Putamen (tissue), 1 donor: ENCODE results near the gene GRAP2.
"Not testable (repeated sequence)": the region's sequence is repeated elsewhere in the genome, so short reads cannot be mapped to it uniquely, and the experiment has no call there.

ENCODE experiments used
- DNase-seq: peaks from one replicate; pipeline ENCODE4 v3.0.0-alpha.2; 2016; ENCODE audit warnings: low spot score

Gene GRAP2

GRCh38 chr22:39946503-39947219 lies 45.8 kb downstream of the GRAP2 start:
- no peak for DNase-seq

- no peak for DNase-seq
Measured at GRCh38 chr22:39947220-39948216, 46.6 kb downstream of the GRAP2 start.

- DNase-seq: no peak
Measured at GRCh38 chr22:39949964-39950737, 49.3 kb downstream of the GRAP2 start.

- not testable (repeated sequence) for DNase-seq
Measured at GRCh38 chr22:39951603-39952293, 50.9 kb downstream of the GRAP2 start.

- DNase-seq: no peak
Measured at GRCh38 chr22:39952347-39952746, 51.5 kb downstream of the GRAP2 start.

- DNase-seq: no peak
Measured at GRCh38 chr22:39953101-39953500, 52.2 kb downstream of the GRAP2 start.

GRCh38 chr22:39954584-39955055 lies 53.7 kb downstream of the GRAP2 start:
- DNase-seq: peak; percentile 27

GRCh38 chr22:39955675-39956074 lies 54.8 kb downstream of the GRAP2 start:
- no peak for DNase-seq

DNA sequence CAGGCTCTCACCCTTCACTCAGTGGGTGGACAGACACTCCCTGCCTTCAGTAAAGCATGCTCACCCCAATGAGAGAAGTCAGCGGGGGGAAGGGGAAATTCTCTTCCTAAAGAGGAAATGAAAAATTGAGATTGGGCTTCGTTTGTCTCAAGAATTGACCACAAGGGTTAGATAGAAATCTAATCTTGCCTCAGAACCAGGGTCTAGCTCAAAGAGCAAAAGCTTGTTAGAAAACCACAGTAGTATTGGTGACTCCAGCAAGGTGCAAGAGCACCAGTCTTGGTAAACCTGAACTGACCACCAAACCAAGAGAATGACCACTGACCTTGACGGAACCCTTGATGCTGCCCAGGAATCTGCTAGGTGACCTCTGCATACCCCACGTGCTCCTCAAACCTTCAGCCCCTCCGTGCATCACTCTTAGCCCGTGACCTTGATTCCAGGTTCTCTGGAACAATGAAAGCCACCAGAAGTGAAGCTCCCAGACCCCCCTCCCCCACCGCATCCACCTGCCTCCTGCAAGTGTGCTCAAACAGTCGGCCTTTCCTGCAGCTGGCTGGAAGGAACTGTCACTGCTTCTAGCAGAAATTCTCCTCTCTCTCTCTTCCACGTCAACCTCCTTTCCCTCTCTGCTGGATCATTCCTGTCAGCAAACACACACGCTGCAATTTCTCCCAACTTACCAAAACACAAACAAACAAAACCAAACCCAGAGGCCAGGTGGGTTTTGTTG lies 56.2 kb downstream of the GRAP2 start:
- no peak for DNase-seq

DNA sequence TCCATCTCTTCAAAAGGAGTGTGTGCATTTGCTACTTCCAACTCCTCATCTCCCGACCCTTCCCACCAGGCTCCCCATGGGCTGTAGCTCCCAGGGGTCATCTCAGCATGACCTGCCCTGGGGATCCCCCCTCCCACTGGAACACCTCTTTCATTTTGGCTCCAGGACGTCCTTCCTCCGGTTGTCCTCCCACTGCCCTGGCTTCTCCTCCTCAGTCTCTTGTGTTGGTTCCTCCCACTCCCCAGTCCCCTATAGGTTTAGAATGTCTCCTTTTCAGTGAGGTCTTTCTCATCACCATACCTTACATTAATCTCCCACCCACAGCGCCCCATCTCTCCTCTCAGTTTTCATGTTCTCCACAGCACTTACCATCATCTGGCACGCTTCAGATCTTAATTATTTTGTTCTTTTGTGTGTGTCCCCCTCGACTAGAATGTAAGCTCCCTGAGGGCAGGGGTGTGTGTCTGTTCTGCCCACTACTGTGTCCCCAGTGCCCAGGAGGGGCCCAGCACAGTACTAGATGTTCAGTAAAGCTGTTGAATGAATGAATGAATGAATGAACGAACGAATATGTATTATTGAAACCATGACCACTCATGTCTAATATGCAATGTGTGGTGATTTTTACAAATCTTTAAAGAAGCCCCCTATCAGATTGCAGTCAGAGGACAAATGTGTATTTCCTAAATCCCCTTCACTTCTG lies 57.3 kb downstream of the GRAP2 start:
- DNase-seq: no peak

- no peak for DNase-seq
Measured at GRCh38 chr22:39958949-39959639, 58.2 kb downstream of the GRAP2 start.

DNA sequence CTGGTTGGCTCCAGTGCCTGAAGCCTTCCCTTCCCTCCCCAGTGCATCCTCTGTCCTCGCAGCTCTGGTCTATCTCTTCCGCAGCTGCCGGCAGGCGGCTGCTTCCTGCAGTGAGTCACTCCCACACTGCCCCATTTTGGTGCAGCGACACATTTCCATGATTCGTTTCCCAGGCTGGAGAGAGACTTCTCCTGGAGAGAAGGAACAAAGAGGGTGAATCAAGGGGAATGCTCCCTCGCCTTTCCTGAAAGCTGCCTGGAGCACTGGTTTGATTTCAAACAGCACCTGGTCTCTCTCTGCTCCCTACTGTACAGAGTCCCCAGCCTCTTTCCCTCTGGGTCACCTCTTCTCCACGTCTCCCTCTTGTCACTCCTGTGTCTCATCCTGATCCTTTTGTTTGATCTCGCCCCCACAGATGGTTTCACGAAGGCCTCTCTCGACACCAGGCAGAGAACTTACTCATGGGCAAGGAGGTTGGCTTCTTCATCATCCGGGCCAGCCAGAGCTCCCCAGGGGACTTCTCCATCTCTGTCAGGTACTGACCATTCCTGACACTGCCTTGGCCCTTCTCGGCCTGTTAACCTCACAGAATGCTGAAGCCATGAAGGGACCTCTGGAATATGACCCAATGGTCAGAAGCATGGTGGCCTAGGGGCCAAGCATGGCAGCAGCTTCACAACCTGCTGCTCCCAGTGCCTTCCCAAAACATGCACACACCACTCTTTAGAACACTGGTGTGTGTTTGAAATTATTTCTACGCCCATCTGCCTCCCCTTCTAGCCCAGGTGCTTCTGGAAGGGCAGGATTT lies 59.0 kb downstream of the GRAP2 start, which contains the start of gene TMA7B:
TSS of gene TMA7B (plus strand) at position 758 of the 808 bp plus-strand sequence. CDS start 3,978 bp downstream, outside the sequence.
- DNase-seq: peak; percentile 51

- DNase-seq: no peak
Measured at GRCh38 chr22:39960791-39961746, 60.2 kb downstream of the GRAP2 start.

- no peak for DNase-seq
Measured at GRCh38 chr22:39962071-39962470, 61.2 kb downstream of the GRAP2 start.

DNA sequence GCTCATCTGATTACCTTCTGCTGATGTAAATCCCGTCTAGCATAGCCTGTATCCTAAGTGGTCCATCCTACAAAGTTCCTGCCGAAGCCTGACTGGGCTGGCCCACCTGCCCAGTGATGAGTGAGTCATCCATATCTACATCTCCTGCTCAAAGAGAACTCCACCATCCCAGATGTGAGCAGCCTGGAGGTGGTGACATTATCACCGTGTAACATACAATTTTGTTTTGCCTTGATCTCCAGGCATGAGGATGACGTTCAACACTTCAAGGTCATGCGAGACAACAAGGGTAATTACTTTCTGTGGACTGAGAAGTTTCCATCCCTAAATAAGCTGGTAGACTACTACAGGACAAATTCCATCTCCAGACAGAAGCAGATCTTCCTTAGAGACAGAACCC lies 64.9 kb downstream of the GRAP2 start:
- no peak for DNase-seq

DNA sequence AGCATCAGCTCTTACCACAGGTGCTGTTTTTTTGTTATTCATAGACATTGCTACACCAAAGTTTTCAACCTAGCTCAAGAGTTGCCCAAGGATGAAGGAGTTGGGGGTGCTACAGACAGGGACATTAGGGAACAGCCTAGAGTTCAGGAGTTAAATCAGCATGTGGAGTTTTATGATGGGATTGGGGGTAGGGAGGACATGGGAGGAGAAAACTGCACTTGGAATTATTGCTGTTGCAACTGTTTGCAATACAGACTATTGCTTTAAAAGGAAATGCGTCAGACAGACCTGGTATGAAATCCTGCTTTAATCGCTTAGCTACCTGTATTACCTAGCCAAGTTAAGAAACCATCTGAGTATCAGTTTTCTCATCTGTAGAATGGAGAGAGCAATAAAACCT lies 65.6 kb downstream of the GRAP2 start:
- DNase-seq: no peak

DNA sequence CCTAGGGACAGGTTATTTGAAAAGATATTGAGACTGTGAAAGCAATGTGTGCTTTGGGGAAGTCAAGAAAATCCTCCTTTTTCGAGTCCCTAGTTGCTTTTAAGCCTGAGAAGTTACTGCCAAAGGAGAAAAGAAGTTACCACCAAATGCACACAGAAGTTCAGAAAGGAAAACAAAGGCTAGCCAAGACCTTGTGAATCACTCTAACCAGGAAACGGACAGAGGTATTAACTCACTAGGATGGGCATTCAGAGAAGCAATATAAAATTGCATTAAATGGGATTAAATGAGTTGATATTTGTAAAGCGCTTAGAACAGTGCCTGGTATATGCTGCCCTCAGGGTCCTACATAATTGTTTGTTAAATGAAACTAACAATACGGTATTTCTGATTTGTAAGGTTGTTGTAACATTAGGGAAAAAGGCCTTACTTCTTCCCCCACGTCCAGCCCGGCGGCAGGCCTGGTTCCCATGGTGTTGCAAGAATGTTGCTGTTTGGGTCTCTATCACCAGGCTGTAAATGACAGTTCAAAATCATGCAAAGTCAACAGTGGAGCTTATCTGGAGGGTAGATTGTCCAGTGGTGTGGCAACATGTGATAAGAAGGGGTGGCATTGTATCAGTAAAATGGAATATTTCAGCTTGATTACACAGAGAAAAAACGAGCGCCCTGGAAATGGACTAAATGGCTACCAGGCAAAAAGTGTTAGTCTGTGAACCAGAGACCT lies 66.4 kb downstream of the GRAP2 start:
- DNase-seq: no peak
